ENCODE measurements around the gene TMTC2.

Gene TMTC2

DNA sequence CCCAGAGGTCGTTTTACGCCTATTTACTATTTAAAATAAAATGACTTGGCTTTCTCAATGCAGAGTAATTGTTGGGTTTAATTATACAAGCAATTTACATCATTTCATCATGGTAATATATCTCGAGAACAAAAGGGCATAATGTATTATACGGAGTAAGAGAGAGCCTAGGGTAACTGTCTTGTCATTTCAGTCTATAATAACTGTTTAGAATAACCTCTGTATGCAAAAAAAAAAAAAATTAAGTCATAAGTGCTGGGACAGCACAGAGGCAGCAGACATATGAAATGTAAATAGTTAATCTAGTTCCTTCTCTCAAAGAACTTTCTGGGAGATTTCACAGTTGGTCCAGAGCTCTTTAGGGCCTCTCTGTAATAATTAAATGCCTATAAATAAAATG lies 284.9 kb downstream of the TMTC2 start:
- H3K36me3 ChIP-seq (ENCODE audit: low read length), result no peaks in the 10 kb centered on the region
- no peak overlapping the region for H3K4me2 ChIP-seq (ENCODE audit: low read depth, low read length, poor library complexity, severe bottlenecking)
- H3K9ac ChIP-seq (ENCODE audit: low read length), result no peak overlapping the region
- H4K20me1 ChIP-seq (ENCODE audit: low read depth, low read length), result no peaks in the 10 kb centered on the region
- H3K4me3 ChIP-seq (ENCODE audit: insufficient read depth, low read length, poor library complexity, severe bottlenecking), result no peak overlapping the region
- H3K27me3 ChIP-seq (ENCODE audit: low read length), result no peaks in the 10 kb centered on the region
- no peaks in the 10 kb centered on the region for H3K9me3 ChIP-seq (ENCODE audit: insufficient read depth, low read length)
- H3F3A ChIP-seq (ENCODE audit: insufficient read depth), result no peaks in the 10 kb centered on the region
- no peak overlapping the region for H3K27ac ChIP-seq (ENCODE audit: low read depth, low read length)
- TF ChIP-seq EZH2phosphoT487 (conservative IDR thresholded peaks at IDR 0.05; ENCODE audit: low read length), result no peak
- TF ChIP-seq, protein P1, sequence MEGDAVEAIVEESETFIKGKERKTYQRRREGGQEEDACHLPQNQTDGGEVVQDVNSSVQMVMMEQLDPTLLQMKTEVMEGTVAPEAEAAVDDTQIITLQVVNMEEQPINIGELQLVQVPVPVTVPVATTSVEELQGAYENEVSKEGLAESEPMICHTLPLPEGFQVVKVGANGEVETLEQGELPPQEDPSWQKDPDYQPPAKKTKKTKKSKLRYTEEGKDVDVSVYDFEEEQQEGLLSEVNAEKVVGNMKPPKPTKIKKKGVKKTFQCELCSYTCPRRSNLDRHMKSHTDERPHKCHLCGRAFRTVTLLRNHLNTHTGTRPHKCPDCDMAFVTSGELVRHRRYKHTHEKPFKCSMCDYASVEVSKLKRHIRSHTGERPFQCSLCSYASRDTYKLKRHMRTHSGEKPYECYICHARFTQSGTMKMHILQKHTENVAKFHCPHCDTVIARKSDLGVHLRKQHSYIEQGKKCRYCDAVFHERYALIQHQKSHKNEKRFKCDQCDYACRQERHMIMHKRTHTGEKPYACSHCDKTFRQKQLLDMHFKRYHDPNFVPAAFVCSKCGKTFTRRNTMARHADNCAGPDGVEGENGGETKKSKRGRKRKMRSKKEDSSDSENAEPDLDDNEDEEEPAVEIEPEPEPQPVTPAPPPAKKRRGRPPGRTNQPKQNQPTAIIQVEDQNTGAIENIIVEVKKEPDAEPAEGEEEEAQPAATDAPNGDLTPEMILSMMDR (IDR thresholded peaks at IDR 0.05; ENCODE audit: insufficient read depth, low read length, poor library complexity, severe bottlenecking), result no peak
- no peaks in the 10 kb centered on the region for H3K79me2 ChIP-seq (ENCODE audit: insufficient read depth, low read length)
- H2AFZ ChIP-seq (ENCODE audit: low read depth, low read length, severe bottlenecking), result no peak overlapping the region
- H3K9me2 ChIP-seq (replicated peaks; ENCODE audit: insufficient read depth, low read length), result no peaks in the 10 kb centered on the region

DNA sequence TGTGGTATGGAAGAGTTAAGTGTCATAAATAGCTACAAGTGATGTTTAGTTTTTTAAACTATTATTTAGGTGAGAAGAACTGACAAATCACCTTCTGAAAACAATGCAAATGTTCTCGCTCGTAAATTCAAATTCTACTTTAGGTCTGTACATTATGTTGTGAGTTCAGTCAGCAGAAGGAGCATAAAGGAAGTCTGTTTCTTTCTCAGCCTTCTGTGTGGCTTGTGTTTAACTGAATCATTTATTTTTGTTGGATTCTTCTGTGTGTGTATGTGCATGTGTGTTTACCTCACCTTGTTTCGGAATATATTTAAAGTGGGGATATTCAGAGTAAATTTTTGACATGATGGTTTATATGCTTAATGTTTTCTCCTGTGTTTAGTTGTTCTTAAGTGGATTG lies 285.9 kb downstream of the TMTC2 start:
- TF ChIP-seq EZH2phosphoT487 (conservative IDR thresholded peaks at IDR 0.05; ENCODE audit: low read length), result no peak
- TF ChIP-seq, protein P1 (IDR thresholded peaks at IDR 0.05; ENCODE audit: insufficient read depth, low read length, poor library complexity, severe bottlenecking), result no peak
- no peak overlapping the region for H3K4me3 ChIP-seq (ENCODE audit: insufficient read depth, low read length, poor library complexity, severe bottlenecking)
- no peaks in the 10 kb centered on the region for H4K20me1 ChIP-seq (ENCODE audit: low read depth, low read length)
- no peak overlapping the region for H3K4me2 ChIP-seq (ENCODE audit: low read depth, low read length, poor library complexity, severe bottlenecking)
- no peaks in the 10 kb centered on the region for H3K36me3 ChIP-seq (ENCODE audit: low read length)
- no peaks in the 10 kb centered on the region for H3K27me3 ChIP-seq (ENCODE audit: low read length)
- H3K9me3 ChIP-seq (ENCODE audit: insufficient read depth, low read length), result no peaks in the 10 kb centered on the region
- no peaks in the 10 kb centered on the region for H3K79me2 ChIP-seq (ENCODE audit: insufficient read depth, low read length)
- H3F3A ChIP-seq (ENCODE audit: insufficient read depth), result no peaks in the 10 kb centered on the region
- H2AFZ ChIP-seq (ENCODE audit: low read depth, low read length, severe bottlenecking), result no peak overlapping the region
- no peaks in the 10 kb centered on the region for H3K9me2 ChIP-seq (replicated peaks; ENCODE audit: insufficient read depth, low read length)
- H3K27ac ChIP-seq (ENCODE audit: low read depth, low read length), result no peak overlapping the region
- H3K9ac ChIP-seq (ENCODE audit: low read length), result no peak overlapping the region

DNA sequence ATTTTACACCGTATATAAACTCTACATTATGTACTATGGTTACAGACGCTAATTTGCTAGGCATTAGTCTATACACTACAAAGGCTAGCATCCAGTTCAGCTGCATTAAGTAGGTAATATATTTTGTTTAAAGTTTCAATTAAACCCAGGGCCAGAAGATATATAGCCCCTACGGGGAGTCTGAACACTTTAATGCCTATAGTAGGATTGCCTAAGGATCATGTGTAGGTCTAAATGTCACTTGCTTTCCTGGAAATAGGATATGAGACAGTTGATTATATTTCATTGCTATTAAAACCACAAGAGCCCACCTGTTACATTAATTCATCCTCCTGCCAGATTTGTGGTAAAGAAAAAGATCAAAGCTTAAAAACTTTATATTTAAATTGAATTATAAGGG lies 286.9 kb downstream of the TMTC2 start:
- no peaks in the 10 kb centered on the region for H3F3A ChIP-seq (ENCODE audit: insufficient read depth)
- no peaks in the 10 kb centered on the region for H3K79me2 ChIP-seq (ENCODE audit: insufficient read depth, low read length)
- no peaks in the 10 kb centered on the region for H3K27me3 ChIP-seq (ENCODE audit: low read length)
- H3K27ac ChIP-seq (ENCODE audit: low read depth, low read length), result no peak overlapping the region
- no peak overlapping the region for H3K4me2 ChIP-seq (ENCODE audit: low read depth, low read length, poor library complexity, severe bottlenecking)
- H4K20me1 ChIP-seq (ENCODE audit: low read depth, low read length), result no peaks in the 10 kb centered on the region
- no peaks in the 10 kb centered on the region for H3K36me3 ChIP-seq (ENCODE audit: low read length)
- TF ChIP-seq, protein P1 (IDR thresholded peaks at IDR 0.05; ENCODE audit: insufficient read depth, low read length, poor library complexity, severe bottlenecking), result no peak
- no peak for TF ChIP-seq EZH2phosphoT487 (conservative IDR thresholded peaks at IDR 0.05; ENCODE audit: low read length)
- H2AFZ ChIP-seq (ENCODE audit: low read depth, low read length, severe bottlenecking), result no peak overlapping the region
- H3K9me2 ChIP-seq (replicated peaks; ENCODE audit: insufficient read depth, low read length), result no peaks in the 10 kb centered on the region
- no peaks in the 10 kb centered on the region for H3K9me3 ChIP-seq (ENCODE audit: insufficient read depth, low read length)
- H3K9ac ChIP-seq (ENCODE audit: low read length), result no peak overlapping the region
- no peak overlapping the region for H3K4me3 ChIP-seq (ENCODE audit: insufficient read depth, low read length, poor library complexity, severe bottlenecking)

Data from SU-DHL-6 (cell line).